ENCODE data around the gene MT1F. TPM values are rescaled to one million over a fixed set of nuclear protein-coding genes. Genes with fewer than 3 reads are reported as not detected.

Gene MT1F
- total RNA-seq, 1 experiment from 2014 or later = not detected

GRCh38 chr16:56697456-56698155 is 39.8 kb downstream of the MT1F start:
- H3K4me3 ChIP-seq = no peak overlapping the region
- DNase-seq (ENCODE audit: low read depth in 1 of 2, low spot score in 2 of 2) = no peak
- H3K9me3 ChIP-seq (replicated peaks) = no peaks in the 10 kb centered on the region
- no peaks in the 10 kb centered on the region for H3K36me3 ChIP-seq
- no peaks in the 10 kb centered on the region for H3K4me1 ChIP-seq (replicated peaks)
- H3K27me3 ChIP-seq (replicated peaks) = no peaks in the 10 kb centered on the region
- no peak overlapping the region for H3K27ac ChIP-seq

- DNase-seq (ENCODE audit: low read depth in 1 of 2, low spot score in 2 of 2) = no peak
- Histone ChIP-seq H3K36me3 (no peaks in the 10 kb centered on the region), H3K4me1 (replicated peaks) (no peaks in the 10 kb centered on the region), H3K4me3 (no peak overlapping the region), H3K27me3 (replicated peaks) (no peaks in the 10 kb centered on the region), H3K9me3 (replicated peaks) (no peaks in the 10 kb centered on the region), H3K27ac (no peak overlapping the region)
These were observed 42.4 kb downstream of the MT1F start for GRCh38 chr16:56700195-56700594.

- no peaks in the 10 kb centered on the region for H3K4me1 ChIP-seq (replicated peaks)
- H3K27me3 ChIP-seq (replicated peaks) = no peaks in the 10 kb centered on the region
- H3K4me3 ChIP-seq = no peak overlapping the region
- no peak for DNase-seq (ENCODE audit: low read depth in 1 of 2, low spot score in 2 of 2)
- H3K36me3 ChIP-seq = no peaks in the 10 kb centered on the region
- H3K9me3 ChIP-seq (replicated peaks) = no peaks in the 10 kb centered on the region
- H3K27ac ChIP-seq = no peak overlapping the region
These were observed 42.9 kb downstream of the MT1F start for GRCh38 chr16:56700631-56701030.

- H3K27me3 ChIP-seq (replicated peaks) = no peaks in the 10 kb centered on the region
- H3K36me3 ChIP-seq = no peaks in the 10 kb centered on the region
- no peak for DNase-seq (ENCODE audit: low read depth in 1 of 2, low spot score in 2 of 2)
- no peaks in the 10 kb centered on the region for H3K9me3 ChIP-seq (replicated peaks)
- H3K27ac ChIP-seq = no peak overlapping the region
- H3K4me3 ChIP-seq = no peak overlapping the region
- no peaks in the 10 kb centered on the region for H3K4me1 ChIP-seq (replicated peaks)
These were observed 43.8 kb downstream of the MT1F start for GRCh38 chr16:56701534-56701933.

GRCh38 chr16:56702836-56703235 is 45.1 kb downstream of the MT1F start:
- no peaks in the 10 kb centered on the region for H3K36me3 ChIP-seq
- DNase-seq (ENCODE audit: low read depth in 1 of 2, low spot score in 2 of 2) = no peak
- no peaks in the 10 kb centered on the region for H3K4me1 ChIP-seq (replicated peaks)
- no peak overlapping the region for H3K27ac ChIP-seq
- H3K9me3 ChIP-seq (replicated peaks) = no peaks in the 10 kb centered on the region
- H3K27me3 ChIP-seq (replicated peaks) = 0 out of 2 replicates have a peak, but pooled peaks cover 2% of the 10 kb centered on the region
- H3K4me3 ChIP-seq = no peak overlapping the region

Other genes with a start within 250 kb of the MT1F start
- gene AMFR, start 232.4 kb upstream of the MT1F start, total RNA-seq (2014; rRNA removed; shearing (Covaris generic)) = 197 and 258 TPM in 2 replicates
- 97.8 and 132 TPM in 2 replicates for gene NUDT21, start 206.6 kb upstream of the MT1F start, total RNA-seq (2014; rRNA removed; shearing (Covaris generic))
- 67.0 and 69.8 TPM in 2 replicates for gene OGFOD1, start 206.4 kb upstream of the MT1F start, total RNA-seq (2014; rRNA removed; shearing (Covaris generic))
- gene BBS2, start 137.9 kb upstream of the MT1F start, total RNA-seq (2014; rRNA removed; shearing (Covaris generic)) = 28.8 and 54.4 TPM in 2 replicates
- gene MT4, start 92.9 kb upstream of the MT1F start, total RNA-seq (2014; rRNA removed; shearing (Covaris generic)) = not detected in 2 replicates
- not detected in 2 replicates for gene MT3, start 68.4 kb upstream of the MT1F start, total RNA-seq (2014; rRNA removed; shearing (Covaris generic))
- gene MT2A, start 49.4 kb upstream of the MT1F start, total RNA-seq (2014; rRNA removed; shearing (Covaris generic)) = 48.4 and 69.6 TPM in 2 replicates
- gene MT1E, start 32.2 kb upstream of the MT1F start, total RNA-seq (2014; rRNA removed; shearing (Covaris generic)) = 63.9 and 155 TPM in 2 replicates
- gene MT1M, start 25.3 kb upstream of the MT1F start, total RNA-seq (2014; rRNA removed; shearing (Covaris generic)) = 0.74 and 7.0 TPM in 2 replicates
- not detected in 2 replicates for gene MT1A, start 19.3 kb upstream of the MT1F start, total RNA-seq (2014; rRNA removed; shearing (Covaris generic))
- not detected in 2 replicates for gene MT1B, start 6.1 kb upstream of the MT1F start, total RNA-seq (2014; rRNA removed; shearing (Covaris generic))
- gene MT1G, start 10.1 kb downstream of the MT1F start, total RNA-seq (2014; rRNA removed; shearing (Covaris generic)) = not detected in 2 replicates
- gene MT1H, start 11.9 kb downstream of the MT1F start, total RNA-seq (2014; rRNA removed; shearing (Covaris generic)) = not detected in 2 replicates
- 42.4 and 49.3 TPM in 2 replicates for gene MT1X, start 24.5 kb downstream of the MT1F start, total RNA-seq (2014; rRNA removed; shearing (Covaris generic))
- 102 TPM in 2 replicates for gene NUP93, start 72.2 kb downstream of the MT1F start, total RNA-seq (2014; rRNA removed; shearing (Covaris generic))
- not detected in 2 replicates for gene SLC12A3, start 207.2 kb downstream of the MT1F start, total RNA-seq (2014; rRNA removed; shearing (Covaris generic))

Measured in SJSA1 (cell line).